Breast epithelium (tissue), 4 donors: Measurements from ENCODE around the gene TOPBP1. TPM values are rescaled to one million over a fixed set of nuclear protein-coding genes. Genes with fewer than 3 reads are reported as not detected.

Experiments
- DNase-seq, 2 donors: peaks; one replicate each; pipeline ENCODE4 v3.0.0-alpha.2; 2019; ENCODE audit warnings: low spot score in 2 of 2
- H3K27ac ChIP-seq, 2 donors: fragments of 200-600 bp; sonication (generic) in 1 of 2; one replicate each; pipeline ENCODE4 v1.5.1; 2016 to 2019; ENCODE audit warnings: mild to moderate bottlenecking in 1 of 2
- H3K27me3 ChIP-seq, 2 donors: fragments of 200-600 bp; sonication (generic) in 1 of 2; one replicate each; pipeline versions ENCODE4 v1.5.1 to v1.6.0; 2017 to 2019; ENCODE audit warnings: control low read depth in 1 of 2, mild to moderate bottlenecking in 1 of 2
- H3K36me3 ChIP-seq: fragments of 200-600 bp; one replicate; pipeline ENCODE4 v1.5.1; 2019
- H3K4me1 ChIP-seq, 2 donors: fragments of 200-600 bp; sonication (generic); one replicate each; pipeline ENCODE4 v1.5.1; 2016 to 2019; ENCODE audit warnings: control low read depth in 1 of 2
- H3K4me3 ChIP-seq, 3 donors: fragments of 200-600 bp; sonication (generic); 1 replicate in 2 of 3; 2 replicates in 1 of 3; pipeline ENCODE4 v1.5.1; 2016 to 2019; ENCODE audit warnings: mild to moderate bottlenecking in 3 of 3, moderate library complexity in 2 of 3
- H3K9me3 ChIP-seq, 2 donors: fragments of 200-600 bp; sonication (generic) in 1 of 2; one replicate each; pipeline ENCODE4 v1.5.1; 2016 to 2019; ENCODE audit warnings: control low read depth in 1 of 2
- POLR2A ChIP-seq: fragments of 450-650 bp; IDR thresholded peaks from one replicate; pipeline ENCODE4 v1.6.1; 2016; ENCODE audit warnings: antibody characterized with exemption, mild to moderate bottlenecking, moderate library complexity
- POLR2AphosphoS5 ChIP-seq, 3 donors: sonication (generic); formaldehyde crosslinking; IDR thresholded peaks; one replicate each; pipeline ENCODE4 v1.6.1; 2017; ENCODE audit warnings: antibody characterized with exemption in 3 of 3
- intact Hi-C: fragments of 100-400 bp; cut with DNase I; formaldehyde crosslinking; loops from one replicate; pipeline ENCODE4 v1.15.1; 2023; ENCODE audit warnings: low total_unique reads
- total RNA-seq, 3 donors: library from RNA; depleted of rRNA; stranded (reverse); fragments of >200 nt; gene quantifications; one replicate each; pipeline ENCODE4 v1.1.0, GENCODE V29; 2016
- TF ChIP-seq, protein P1 (sequence below), 3 donors: fragments of 450-650 bp; IDR thresholded peaks; one replicate each; pipeline ENCODE4 v1.5.1; 2016 to 2017; ENCODE audit warnings: antibody characterized with exemption in 3 of 3, mild to moderate bottlenecking in 3 of 3, moderate library complexity in 3 of 3

Gene TOPBP1
- total RNA-seq, 3 donors from 2014 or later, result 33.4 to 58.1 (median 38.7) TPM

DNA sequence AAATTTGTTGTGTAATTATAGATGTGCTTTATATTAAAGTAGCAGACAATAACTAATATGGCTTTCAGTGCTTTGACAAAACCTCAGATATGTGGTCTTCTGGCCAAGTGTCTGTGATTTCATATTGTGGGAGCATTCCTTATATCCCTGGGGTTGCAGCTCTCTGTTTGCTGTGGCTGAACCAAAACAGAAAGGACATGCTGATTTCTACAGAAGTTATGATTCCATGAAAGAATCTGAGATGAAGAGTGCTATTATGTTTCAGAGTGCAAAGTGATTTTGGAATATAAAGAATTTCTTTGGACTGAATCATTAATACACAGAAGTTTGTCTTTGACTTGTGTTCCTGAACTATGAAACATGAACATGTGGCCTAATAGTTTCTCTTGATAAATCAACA lies 51.7 kb downstream of the TOPBP1 start:
- Histone ChIP-seq H3K4me3 (no peak overlapping the region), H3K4me1 (no peaks in the 10 kb centered on the region), H3K9me3 (no peaks in the 10 kb centered on the region), H3K27ac (no peak overlapping the region), H3K36me3 (no peaks in the 10 kb centered on the region), H3K27me3 (no peaks in the 10 kb centered on the region)
- intact Hi-C loops, result no loop called here
- no peak for TF ChIP-seq POLR2AphosphoS5 (IDR thresholded peaks at IDR 0.05)
- no peak for TF ChIP-seq POLR2A
- TF ChIP-seq, protein P1, sequence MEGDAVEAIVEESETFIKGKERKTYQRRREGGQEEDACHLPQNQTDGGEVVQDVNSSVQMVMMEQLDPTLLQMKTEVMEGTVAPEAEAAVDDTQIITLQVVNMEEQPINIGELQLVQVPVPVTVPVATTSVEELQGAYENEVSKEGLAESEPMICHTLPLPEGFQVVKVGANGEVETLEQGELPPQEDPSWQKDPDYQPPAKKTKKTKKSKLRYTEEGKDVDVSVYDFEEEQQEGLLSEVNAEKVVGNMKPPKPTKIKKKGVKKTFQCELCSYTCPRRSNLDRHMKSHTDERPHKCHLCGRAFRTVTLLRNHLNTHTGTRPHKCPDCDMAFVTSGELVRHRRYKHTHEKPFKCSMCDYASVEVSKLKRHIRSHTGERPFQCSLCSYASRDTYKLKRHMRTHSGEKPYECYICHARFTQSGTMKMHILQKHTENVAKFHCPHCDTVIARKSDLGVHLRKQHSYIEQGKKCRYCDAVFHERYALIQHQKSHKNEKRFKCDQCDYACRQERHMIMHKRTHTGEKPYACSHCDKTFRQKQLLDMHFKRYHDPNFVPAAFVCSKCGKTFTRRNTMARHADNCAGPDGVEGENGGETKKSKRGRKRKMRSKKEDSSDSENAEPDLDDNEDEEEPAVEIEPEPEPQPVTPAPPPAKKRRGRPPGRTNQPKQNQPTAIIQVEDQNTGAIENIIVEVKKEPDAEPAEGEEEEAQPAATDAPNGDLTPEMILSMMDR (IDR thresholded peaks at IDR 0.05), result no peak
- DNase-seq, result no peak

DNA sequence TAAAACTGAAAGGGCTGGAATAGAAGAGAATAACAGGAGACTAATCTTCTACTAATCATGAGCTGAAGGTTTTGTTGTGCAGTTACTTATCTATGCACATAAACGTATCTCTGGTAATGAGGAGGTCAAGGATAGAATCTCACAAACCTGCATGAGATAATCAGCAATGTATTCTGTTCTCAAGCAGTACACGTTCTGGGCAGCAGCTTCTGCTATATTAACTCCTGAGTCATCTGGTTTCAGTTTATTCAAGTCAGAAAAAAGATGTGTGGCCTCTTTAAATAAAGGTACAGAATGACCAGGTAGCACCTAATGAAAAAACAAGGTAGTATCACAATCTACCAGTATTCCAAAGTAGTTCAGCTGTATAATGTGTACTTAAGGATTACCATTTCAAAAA lies 53.4 kb downstream of the TOPBP1 start:
- Histone ChIP-seq H3K4me1 (no peaks in the 10 kb centered on the region), H3K36me3 (no peaks in the 10 kb centered on the region), H3K27ac (no peak overlapping the region), H3K27me3 (no peaks in the 10 kb centered on the region), H3K9me3 (no peaks in the 10 kb centered on the region), H3K4me3 (no peak overlapping the region)
- intact Hi-C loops, result no loop called here
- no peak for DNase-seq
- TF ChIP-seq POLR2AphosphoS5 (IDR thresholded peaks at IDR 0.05) (no peak), POLR2A (no peak)
- TF ChIP-seq, protein P1 (IDR thresholded peaks at IDR 0.05), result no peak

DNA sequence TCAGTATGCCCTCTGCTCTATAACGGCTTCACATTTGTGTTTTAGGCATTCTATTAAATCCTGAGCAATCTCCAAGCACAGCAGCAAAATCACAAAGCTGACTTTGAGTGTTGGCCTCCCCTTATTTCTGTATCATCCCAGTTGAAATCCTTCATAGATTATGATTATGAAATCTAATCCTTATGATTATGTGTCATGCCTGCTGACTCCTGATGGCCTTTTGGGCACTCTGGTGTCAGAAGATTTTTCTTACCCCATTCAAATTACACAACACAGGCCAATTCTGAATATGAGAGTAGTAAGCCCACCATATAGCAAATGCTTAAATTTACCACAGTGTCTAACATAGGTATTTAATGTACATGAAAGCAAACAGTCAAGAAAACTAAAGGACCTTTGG lies 53.9 kb downstream of the TOPBP1 start:
- Histone ChIP-seq H3K36me3 (no peaks in the 10 kb centered on the region), H3K27me3 (no peaks in the 10 kb centered on the region), H3K27ac (no peak overlapping the region), H3K4me3 (no peak overlapping the region), H3K4me1 (no peaks in the 10 kb centered on the region), H3K9me3 (no peaks in the 10 kb centered on the region)
- no peak for DNase-seq
- TF ChIP-seq POLR2A, result no peak
- TF ChIP-seq, protein P1 (IDR thresholded peaks at IDR 0.05), result no peak
- no peak for TF ChIP-seq POLR2AphosphoS5 (IDR thresholded peaks at IDR 0.05)
- intact Hi-C loops, result no loop called here

DNA sequence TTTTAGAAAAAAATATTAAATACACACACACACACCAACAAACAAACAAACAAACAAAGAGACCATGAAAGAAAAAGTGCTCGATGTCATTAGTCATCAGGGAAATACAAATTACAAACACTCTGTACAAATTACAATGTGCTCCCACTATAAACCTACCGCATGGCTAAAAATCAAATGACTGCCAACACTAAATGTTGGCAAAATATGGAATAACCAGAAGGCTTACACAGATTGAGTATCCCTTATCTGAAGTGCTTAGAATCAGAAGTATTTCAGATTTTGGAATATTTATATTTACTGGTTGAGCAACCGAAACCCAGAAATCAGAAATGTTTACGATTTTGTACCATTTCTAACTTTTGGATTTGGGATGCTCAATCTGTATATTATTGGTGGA lies 54.8 kb downstream of the TOPBP1 start:
- Histone ChIP-seq H3K36me3 (no peaks in the 10 kb centered on the region), H3K4me3 (no peak overlapping the region), H3K27ac (no peak overlapping the region), H3K27me3 (no peaks in the 10 kb centered on the region), H3K4me1 (no peaks in the 10 kb centered on the region), H3K9me3 (no peaks in the 10 kb centered on the region)
- no peak for DNase-seq
- intact Hi-C loops, result no loop called here
- TF ChIP-seq, protein P1 (IDR thresholded peaks at IDR 0.05), result no peak
- TF ChIP-seq POLR2AphosphoS5 (IDR thresholded peaks at IDR 0.05), result no peak
- TF ChIP-seq POLR2A, result no peak

DNA sequence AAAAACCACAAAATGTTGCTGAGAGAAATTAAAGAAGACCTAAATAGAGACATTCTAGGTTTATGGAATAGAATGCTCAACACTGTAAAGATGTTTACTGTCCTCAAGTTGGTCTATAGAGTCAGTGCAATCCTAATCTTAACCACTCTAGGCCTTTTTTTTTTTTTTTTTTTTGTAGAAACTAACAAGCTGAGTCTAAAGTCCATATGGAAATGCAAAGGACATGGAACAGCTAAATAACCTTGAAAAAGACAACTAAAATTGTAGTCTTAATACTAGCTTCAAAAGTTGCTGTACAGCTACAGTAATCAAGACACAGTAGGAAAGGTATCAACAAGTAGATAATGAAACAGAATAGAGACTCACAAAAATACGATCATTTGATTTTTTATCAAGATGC lies 55.4 kb downstream of the TOPBP1 start:
- Histone ChIP-seq H3K27ac (no peak overlapping the region), H3K9me3 (no peaks in the 10 kb centered on the region), H3K27me3 (no peaks in the 10 kb centered on the region), H3K4me1 (no peaks in the 10 kb centered on the region), H3K36me3 (no peaks in the 10 kb centered on the region), H3K4me3 (no peak overlapping the region)
- DNase-seq, result no peak
- intact Hi-C loops, result no loop called here
- TF ChIP-seq, protein P1 (IDR thresholded peaks at IDR 0.05), result no peak
- no peak for TF ChIP-seq POLR2AphosphoS5 (IDR thresholded peaks at IDR 0.05)
- TF ChIP-seq POLR2A, result no peak
